HG02884 (cell line): ENCODE measurements around the gene SWT1.
"Not testable (repeated sequence)": the region's sequence is repeated elsewhere in the genome, so short reads cannot be mapped to it uniquely, and the experiment has no call there.

Source experiments
- ATAC-seq: cut with Tn5 transposase; IDR thresholded peaks from one replicate; pipeline ENCODE4 v1.9.1; 2021; ENCODE audit warnings: mild to moderate bottlenecking, moderate library complexity; ENCODE audit not compliant: unreplicated experiment

Gene SWT1

GRCh38 chr1:185170291-185170848 is 13.4 kb downstream of the SWT1 start:
- ATAC-seq = peak; percentile 90

- no peak for ATAC-seq
Measured at GRCh38 chr1:185193756-185194155, 36.8 kb downstream of the SWT1 start.

- not testable (repeated sequence) for ATAC-seq
Measured at GRCh38 chr1:185198712-185199111, 41.7 kb downstream of the SWT1 start.

- no peak for ATAC-seq
Measured at GRCh38 chr1:185200889-185201288, 43.9 kb downstream of the SWT1 start.

- no peak for ATAC-seq
Measured at GRCh38 chr1:185207170-185207569, 50.2 kb downstream of the SWT1 start.

GRCh38 chr1:185207980-185208602 is 51.1 kb downstream of the SWT1 start:
- ATAC-seq = no peak

- ATAC-seq = no peak
Measured at GRCh38 chr1:185208626-185209180, 51.7 kb downstream of the SWT1 start.

GRCh38 chr1:185209357-185209756 is 52.4 kb downstream of the SWT1 start:
- not testable (repeated sequence) for ATAC-seq

GRCh38 chr1:185213091-185213490 is 56.1 kb downstream of the SWT1 start:
- ATAC-seq = no peak

GRCh38 chr1:185215911-185216310 is 58.9 kb downstream of the SWT1 start:
- ATAC-seq = no peak

- no peak for ATAC-seq
Measured at GRCh38 chr1:185224132-185224531, 67.2 kb downstream of the SWT1 start.

- no peak for ATAC-seq
Measured at GRCh38 chr1:185227161-185227560, 70.2 kb downstream of the SWT1 start.

GRCh38 chr1:185228979-185229378 is 72.0 kb downstream of the SWT1 start:
- ATAC-seq = no peak

GRCh38 chr1:185229981-185230380 is 73.0 kb downstream of the SWT1 start:
- no peak for ATAC-seq

- no peak for ATAC-seq
Measured at GRCh38 chr1:185232874-185233273, 75.9 kb downstream of the SWT1 start.

GRCh38 chr1:185234183-185234582 is 77.2 kb downstream of the SWT1 start:
- ATAC-seq = not testable (repeated sequence)

GRCh38 chr1:185237176-185237575 is 80.2 kb downstream of the SWT1 start:
- ATAC-seq = not testable (repeated sequence)

- ATAC-seq = no peak
Measured at GRCh38 chr1:185237661-185238060, 80.7 kb downstream of the SWT1 start.

GRCh38 chr1:185238447-185238846 is 81.5 kb downstream of the SWT1 start:
- no peak for ATAC-seq

GRCh38 chr1:185239861-185240260 is 82.9 kb downstream of the SWT1 start:
- no peak for ATAC-seq

- no peak for ATAC-seq
Measured at GRCh38 chr1:185241127-185241526, 84.2 kb downstream of the SWT1 start.

- no peak for ATAC-seq
Measured at GRCh38 chr1:185244015-185244747, 87.2 kb downstream of the SWT1 start.
